Stimulated activated CD8-positive, alpha-beta memory T cell treated with anti-CD3 and anti-CD28 coated beads, Interleukin-4, amount 100 ng/mL, for 1 hour (primary cell): ENCODE data around the gene PSMB2.

Source experiments
- DNase-seq, 2 donors: peaks; one replicate each; pipeline ENCODE4 v3.0.0-alpha.2; 2020; ENCODE audit warnings: low read depth in 2 of 2, low spot score in 1 of 2

Gene PSMB2

GRCh38 chr1:35557611-35558373 is 83.5 kb downstream of the PSMB2 start, which contains the start of gene NCDN:
Gene NCDN, plus strand, starts transcription at chr1:35557799. Its CDS starts 392 bp downstream, at chr1:35558191.
- DNase-seq, result peak; percentile 86 to 89

- no peak for DNase-seq
These were observed 84.2 kb downstream of the PSMB2 start, which contains the start of gene KIAA0319L for GRCh38 chr1:35557118-35557610. Gene KIAA0319L, minus strand, starts transcription at chr1:35557403. Its CDS starts 2,912 bp downstream, at chr1:35554491.

DNA sequence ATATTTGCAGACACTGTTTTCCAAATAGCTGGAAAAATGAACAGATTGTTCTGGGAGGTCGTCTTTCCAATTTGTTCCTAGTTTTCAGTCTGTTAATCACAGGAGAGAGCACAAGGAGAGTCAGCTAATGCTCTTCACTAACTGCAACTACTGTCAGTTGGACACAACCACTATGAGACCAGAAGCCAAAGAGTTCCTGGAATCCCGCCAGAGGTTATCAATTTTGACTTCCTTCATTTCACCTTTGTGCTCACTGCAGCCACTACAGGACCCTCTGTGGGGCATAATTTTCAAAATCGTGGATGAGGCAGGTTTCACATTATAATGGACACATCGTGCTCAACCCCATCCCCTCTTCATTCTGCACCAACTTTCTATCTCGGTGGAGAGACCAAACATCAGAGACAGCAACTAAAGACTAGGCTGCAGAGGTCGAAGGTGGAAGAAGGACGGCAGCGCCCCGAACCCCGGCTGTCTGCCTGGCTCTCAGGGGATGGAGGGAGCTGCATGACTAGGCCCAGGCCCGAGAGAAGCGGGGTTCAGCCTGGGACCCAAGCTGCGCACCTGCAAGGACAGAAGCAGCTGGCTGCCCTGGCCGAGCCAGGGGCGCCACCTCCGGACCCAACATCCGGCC is 84.7 kb downstream of the PSMB2 start:
- DNase-seq, result no peak

DNA sequence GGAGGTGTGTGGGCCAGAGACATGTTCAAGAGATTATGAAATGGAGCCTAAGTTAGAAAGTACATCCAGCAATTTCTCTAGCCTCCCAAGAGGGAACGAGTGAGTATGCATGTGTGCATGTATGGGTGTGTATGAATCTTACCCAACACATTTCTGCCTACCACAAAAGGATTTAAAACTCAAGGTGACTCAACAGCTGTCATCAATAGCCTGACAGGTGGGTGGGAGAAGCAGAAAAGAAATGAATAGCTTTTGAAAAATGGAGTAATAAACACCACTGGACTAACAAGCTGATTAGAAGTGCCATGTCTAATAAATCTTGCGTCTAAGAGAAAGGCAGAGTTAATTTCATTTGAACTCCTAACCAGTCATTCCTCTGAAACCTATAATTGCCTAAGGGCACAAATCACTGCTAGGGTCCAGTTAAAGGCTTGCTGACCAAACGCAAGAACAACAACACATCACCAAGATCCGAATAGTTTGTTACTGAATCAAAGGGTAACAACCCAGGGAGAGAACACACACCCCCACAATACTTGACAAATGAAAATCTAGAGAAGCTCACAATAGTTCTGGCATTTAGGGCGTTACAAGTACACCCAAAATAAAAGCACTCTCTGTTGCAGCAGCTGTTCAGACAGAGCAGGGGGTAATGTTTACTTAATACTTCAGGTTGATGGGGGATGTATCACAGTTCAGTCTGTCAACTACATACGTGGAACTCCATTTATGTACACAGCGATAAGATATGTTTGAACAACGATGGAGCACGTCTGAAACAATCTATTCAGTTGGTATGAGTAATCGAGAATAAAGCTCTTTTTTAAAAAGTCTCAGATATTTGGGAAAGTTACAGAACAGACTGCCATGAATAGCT is 85.5 kb downstream of the PSMB2 start:
- DNase-seq, result no peak

GRCh38 chr1:35555212-35555584 is 86.1 kb downstream of the PSMB2 start:
- no peak for DNase-seq

- no peak for DNase-seq
These were observed 86.8 kb downstream of the PSMB2 start for GRCh38 chr1:35554266-35555211.

DNA sequence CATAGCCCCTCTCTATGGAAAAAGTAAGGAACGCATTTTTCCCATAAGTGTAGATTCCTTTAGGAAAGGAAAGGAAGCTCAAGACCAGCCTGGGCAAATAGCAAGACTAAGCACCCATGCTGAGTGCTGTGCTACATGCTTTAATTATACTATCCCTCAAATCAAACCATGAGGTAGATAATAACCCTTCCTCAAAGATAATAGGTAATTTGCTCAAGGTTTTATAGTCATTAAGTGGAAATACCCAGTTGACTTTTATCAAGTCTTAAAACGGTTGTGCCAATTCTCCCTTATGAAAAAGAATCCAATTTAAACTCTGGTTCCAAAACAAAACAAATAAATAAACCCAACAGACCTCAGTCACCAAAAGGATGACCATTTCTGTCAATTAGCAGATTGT is 87.5 kb downstream of the PSMB2 start:
- DNase-seq, result no peak
